Kidney (tissue), 14 donors: ENCODE measurements around the gene TRPM3. TPM values are rescaled to one million over a fixed set of nuclear protein-coding genes. Genes with fewer than 3 reads are reported as not detected.
A peak's percentile ranks its signal among the peaks of the same experiment; 100 is the strongest.

Experiments used
- DNase-seq, 5 donors: peaks; one replicate each; pipeline ENCODE4 v3.0.0-alpha.2; 2013 to 2020
- FAIRE-seq: peaks from 2 replicates; lab custom pipeline; 2012; peaks lifted over from hg19 to GRCh38; lab: Jason Lieb, UNC
- H3K27ac ChIP-seq, 2 donors: one replicate each; pipeline ENCODE4 v1.7.0; 2013; ENCODE audit warnings: low read depth in 2 of 2, low read length in 2 of 2, inconsistent platforms in 1 of 2
- H3K27me3 ChIP-seq: one replicate; pipeline ENCODE4 v1.7.1; 2013; ENCODE audit warnings: low read length, inconsistent platforms; ENCODE audit not compliant: control insufficient read depth, insufficient read depth
- H3K36me3 ChIP-seq, 3 donors: one replicate each; pipeline versions ENCODE4 v1.7.0 to v1.7.1; 2013; ENCODE audit warnings: low read length in 3 of 3, control low read depth in 1 of 3, inconsistent platforms in 1 of 3; ENCODE audit not compliant: insufficient read depth in 3 of 3, control insufficient read depth in 2 of 3
- H3K4me1 ChIP-seq, 3 donors: one replicate each; pipeline versions ENCODE4 v1.7.0 to v1.7.1; 2013; ENCODE audit warnings: low read length in 3 of 3, inconsistent platforms in 1 of 3, low read depth in 1 of 3; ENCODE audit not compliant: control insufficient read depth in 2 of 3, insufficient read depth in 2 of 3
- H3K4me3 ChIP-seq, 3 donors: one replicate each; pipeline versions ENCODE4 v1.7.0 to v1.8.1; 2013; ENCODE audit warnings: low read length in 3 of 3, control low read depth in 1 of 3, inconsistent platforms in 1 of 3
- H3K9ac ChIP-seq, 3 donors: one replicate each; pipeline versions ENCODE4 v1.7.0 to v1.7.1; 2013; ENCODE audit warnings: low read length in 3 of 3, control low read depth in 1 of 3, inconsistent platforms in 1 of 3
- H3K9me3 ChIP-seq, 3 donors: one replicate each; pipeline versions ENCODE4 v1.7.0 to v1.7.1; 2013; ENCODE audit warnings: low read length in 3 of 3, control low read depth in 1 of 3, inconsistent platforms in 1 of 3; ENCODE audit not compliant: control insufficient read depth in 2 of 3, insufficient read depth in 1 of 3
- CTCF ChIP-seq: IDR thresholded peaks from 3 replicates; pipeline ENCODE4 v1.5.1; 2012; ENCODE audit warnings: mild to moderate bottlenecking, moderate library complexity, borderline replicate concordance; ENCODE audit not compliant: insufficient read depth; ENCODE audit errors: extremely low read depth
- intact Hi-C: fragments of 100-400 bp; cut with DNase I; formaldehyde crosslinking; loops from one replicate; pipeline ENCODE4 v1.11.1; 2022
- polyA plus RNA-seq: library from polyadenylated mRNA; stranded (reverse); fragments of 350-450 nt; fragmentation: Illumina TruSeq; extraction: RNeasy Lipid Tissue Mini Kit (QIAGEN cat#74804); gene quantifications from one replicate; pipeline ENCODE4 v1.2.3, GENCODE V29; 2014; ENCODE audit warnings: low read depth, low replicate concordance; ENCODE audit not compliant: insufficient read depth
- total RNA-seq: library from RNA; stranded (reverse); fragmentation: NEBNext Ultra II Directional; extraction: Animal tissue kit (Norgen Biotek cat#: 25700); gene quantifications from one replicate; pipeline ENCODE4 v1.2.1, GENCODE V29; 2021
- donor health status: control.
- donor health status: control.
- donor health status: control.
- donor health status: control.
- donor health status: control.
- donor health status: DM: yes; HTN: yes; CAD: no.
- donor health status: Normal renal cell carcinoma (clear cell type).

Gene TRPM3
- total and polyA plus RNA-seq, 2 donors from 2014 or later: 8.8 to 11.4 TPM

GRCh38 chr9:71052287-71052686 lies 69.1 kb downstream of the TRPM3 start:
- FAIRE-seq (no peak), DNase-seq (no peak)
- H3K27me3 ChIP-seq: no peaks in the 10 kb centered on the region
- no peaks in the 10 kb centered on the region for H3K4me1 ChIP-seq
- no peak overlapping the region for H3K9ac ChIP-seq
- intact Hi-C loops: no loop called here
- no peak overlapping the region for H3K27ac ChIP-seq
- no peaks in the 10 kb centered on the region for H3K36me3 ChIP-seq
- no peaks in the 10 kb centered on the region for H3K9me3 ChIP-seq
- no peak overlapping the region for H3K4me3 ChIP-seq
- TF ChIP-seq CTCF: no peak

- no peak for TF ChIP-seq CTCF
- no peaks in the 10 kb centered on the region for H3K4me1 ChIP-seq
- H3K9ac ChIP-seq: no peak overlapping the region
- DNase-seq (peak in 2 of 5 donors; percentile 45 to 58), FAIRE-seq (no peak)
- no peaks in the 10 kb centered on the region for H3K9me3 ChIP-seq
- intact Hi-C loops: no loop called here
- no peaks in the 10 kb centered on the region for H3K27me3 ChIP-seq
- H3K36me3 ChIP-seq: no peaks in the 10 kb centered on the region
- no peak overlapping the region for H3K27ac ChIP-seq
- no peak overlapping the region for H3K4me3 ChIP-seq
These were observed 73.1 kb downstream of the TRPM3 start for GRCh38 chr9:71048280-71048679.

GRCh38 chr9:71042448-71042990 lies 78.9 kb downstream of the TRPM3 start:
- H3K27me3 ChIP-seq: no peaks in the 10 kb centered on the region
- intact Hi-C loops: no loop called here
- DNase-seq (no peak), FAIRE-seq (no peak)
- H3K4me3 ChIP-seq: no peak overlapping the region
- H3K27ac ChIP-seq: no peak overlapping the region
- H3K36me3 ChIP-seq: no peaks in the 10 kb centered on the region
- H3K9ac ChIP-seq: no peak overlapping the region
- no peaks in the 10 kb centered on the region for H3K9me3 ChIP-seq
- H3K4me1 ChIP-seq: no peaks in the 10 kb centered on the region
- TF ChIP-seq CTCF: no peak

- intact Hi-C loops: no loop called here
These were observed 83.9 kb downstream of the TRPM3 start for GRCh38 chr9:71037521-71037920.

More at GRCh38 chr9:71037521-71037920, 83.9 kb downstream of the TRPM3 start:
- Histone ChIP-seq H3K4me3 (no peak overlapping the region), H3K36me3 (no peaks in the 10 kb centered on the region), H3K27me3 (no peaks in the 10 kb centered on the region), H3K27ac (no peak overlapping the region), H3K9ac (no peak overlapping the region), H3K9me3 (no peaks in the 10 kb centered on the region), H3K4me1 (no peaks in the 10 kb centered on the region)
- TF ChIP-seq CTCF: no peak
- DNase-seq (no peak), FAIRE-seq (no peak)
